NOMO-1 (cell line): ENCODE measurements around the gene SESN1.

Experiments
- DNase-seq, 2 experiments: peaks; one replicate each; lab custom pipeline; 2025; ENCODE audit not compliant: unreplicated experiment in 2 of 2; lab: John Stamatoyannopoulos, UW

SESN1 gene

DNA sequence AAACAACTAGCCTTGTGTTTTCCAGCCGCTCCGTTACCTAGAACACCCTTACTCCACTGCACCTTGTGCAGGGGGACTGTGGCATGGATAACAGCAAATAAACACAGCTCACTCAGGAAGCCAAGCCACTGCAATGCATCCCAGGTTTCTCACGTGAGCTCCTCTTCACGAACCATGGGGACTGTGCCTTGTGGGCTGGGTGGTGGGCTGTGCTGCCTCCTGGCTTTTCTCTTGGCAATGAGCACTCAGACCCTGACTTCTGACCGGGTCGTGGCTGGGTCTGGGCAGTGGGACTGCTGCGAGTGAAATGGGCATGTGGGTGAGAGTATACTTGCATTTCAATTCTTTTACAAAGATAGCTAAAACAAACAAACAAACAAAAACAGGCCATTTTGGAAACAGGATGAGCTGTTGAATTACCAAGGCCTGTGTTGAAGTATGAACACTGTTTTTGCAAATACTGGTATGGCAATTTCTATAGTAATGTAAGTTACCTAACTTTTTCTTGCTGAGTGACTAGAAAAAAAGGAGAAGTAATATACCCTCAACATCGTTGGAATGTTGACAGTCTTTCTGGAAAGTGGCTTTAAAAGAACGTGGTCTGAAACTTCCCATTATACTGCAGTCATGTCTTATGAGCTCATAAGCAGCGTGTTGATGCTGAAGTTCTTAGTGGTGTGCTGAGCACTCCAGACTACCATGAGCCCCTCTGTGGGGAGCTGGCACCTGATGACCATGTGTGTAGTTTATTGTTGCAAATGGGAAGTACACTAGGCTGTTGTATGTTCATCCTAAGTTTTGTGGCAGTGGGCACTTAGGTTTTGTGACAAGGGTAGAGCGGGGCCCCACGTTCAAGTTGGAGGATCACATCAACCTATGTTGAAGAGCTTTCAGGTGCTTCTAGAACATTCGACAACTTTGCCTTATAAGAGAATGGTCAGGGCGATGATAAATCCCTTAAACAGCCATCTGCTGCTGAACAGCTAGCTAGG lies 126.0 kb downstream of the SESN1 start:
- DNase-seq = peak; percentile 74 to 93

GRCh38 chr6:108966855-108967755 lies 127.5 kb downstream of the SESN1 start:
- DNase-seq = peak; percentile 95 to 98

DNA sequence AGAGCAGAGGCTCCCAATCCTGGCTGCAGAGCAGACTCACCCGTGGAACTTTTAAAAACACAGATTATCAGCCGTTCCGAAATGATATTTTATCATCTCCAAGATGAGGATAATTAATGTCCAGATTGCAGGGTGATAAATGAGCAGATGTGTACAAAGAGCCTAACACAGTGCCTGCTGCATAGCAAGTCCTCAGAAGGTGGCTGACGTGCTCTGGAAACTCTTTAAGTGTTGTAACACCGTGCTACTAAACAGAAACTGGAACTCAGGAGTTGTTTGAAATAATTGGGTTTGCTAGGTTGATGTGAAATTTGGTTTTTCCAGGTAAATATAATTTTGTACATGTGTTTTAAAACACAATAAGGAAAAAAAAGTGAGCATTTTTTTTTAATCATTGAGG lies 128.4 kb downstream of the SESN1 start:
- peak in 1 of 2 experiments; percentile 70 for DNase-seq

GRCh38 chr6:108961985-108962384 lies 132.7 kb downstream of the SESN1 start:
- no peak for DNase-seq

GRCh38 chr6:108961077-108961476 lies 133.6 kb downstream of the SESN1 start:
- no peak for DNase-seq

- no peak for DNase-seq
Measured at GRCh38 chr6:108960601-108961000, 134.0 kb downstream of the SESN1 start.

DNA sequence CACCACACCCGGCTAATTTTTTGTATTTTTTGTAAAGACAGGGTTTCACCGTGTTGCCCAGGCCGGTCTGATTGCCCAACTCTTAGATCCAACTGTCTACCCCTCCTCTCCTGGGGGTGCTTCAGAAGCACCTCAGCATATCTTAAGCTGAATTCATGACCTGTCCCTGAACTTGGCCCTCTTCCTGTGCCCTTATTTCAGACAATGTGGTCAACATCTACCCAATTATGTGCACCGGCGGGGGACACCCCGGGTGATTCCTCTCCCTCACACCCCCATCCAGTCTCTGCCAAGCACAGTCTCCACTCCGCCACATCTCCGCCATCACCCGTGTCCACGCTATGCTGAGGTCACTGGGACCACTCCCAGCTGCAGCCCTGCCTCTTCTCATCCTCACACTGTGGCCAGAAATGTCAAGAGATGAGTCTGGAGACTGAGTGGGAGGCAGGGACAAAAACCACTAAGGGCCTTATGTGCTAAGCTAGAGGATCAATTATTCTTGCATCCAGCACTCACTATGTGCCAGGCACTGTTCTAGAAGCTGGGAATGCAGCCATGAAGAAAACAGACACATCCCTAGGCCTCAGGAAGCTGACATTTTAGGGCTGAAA lies 134.6 kb downstream of the SESN1 start:
- DNase-seq = no peak

- DNase-seq = peak; percentile 32 to 42
Measured at GRCh38 chr6:108958900-108959770, 135.5 kb downstream of the SESN1 start.

DNA sequence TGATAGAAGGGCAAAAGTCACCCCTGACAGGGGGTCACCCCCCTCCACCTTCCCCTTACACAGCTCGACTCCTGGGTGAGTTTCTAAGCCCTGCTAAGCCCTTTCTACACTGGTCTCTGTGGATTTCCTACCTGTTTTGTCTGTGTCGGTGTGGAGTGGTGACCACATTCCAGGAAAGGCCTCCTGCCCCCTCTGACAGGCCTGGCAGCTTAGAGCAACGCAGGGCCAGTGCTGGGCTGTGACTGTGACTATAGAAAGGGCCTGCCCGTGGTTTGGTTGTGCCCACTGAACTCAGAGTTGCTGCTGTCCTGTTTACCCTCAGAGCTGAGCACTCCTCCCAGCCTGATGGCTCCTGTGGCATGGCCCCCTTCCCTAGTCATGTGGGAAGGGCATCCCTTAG lies 137.4 kb downstream of the SESN1 start:
- no peak for DNase-seq

DNA sequence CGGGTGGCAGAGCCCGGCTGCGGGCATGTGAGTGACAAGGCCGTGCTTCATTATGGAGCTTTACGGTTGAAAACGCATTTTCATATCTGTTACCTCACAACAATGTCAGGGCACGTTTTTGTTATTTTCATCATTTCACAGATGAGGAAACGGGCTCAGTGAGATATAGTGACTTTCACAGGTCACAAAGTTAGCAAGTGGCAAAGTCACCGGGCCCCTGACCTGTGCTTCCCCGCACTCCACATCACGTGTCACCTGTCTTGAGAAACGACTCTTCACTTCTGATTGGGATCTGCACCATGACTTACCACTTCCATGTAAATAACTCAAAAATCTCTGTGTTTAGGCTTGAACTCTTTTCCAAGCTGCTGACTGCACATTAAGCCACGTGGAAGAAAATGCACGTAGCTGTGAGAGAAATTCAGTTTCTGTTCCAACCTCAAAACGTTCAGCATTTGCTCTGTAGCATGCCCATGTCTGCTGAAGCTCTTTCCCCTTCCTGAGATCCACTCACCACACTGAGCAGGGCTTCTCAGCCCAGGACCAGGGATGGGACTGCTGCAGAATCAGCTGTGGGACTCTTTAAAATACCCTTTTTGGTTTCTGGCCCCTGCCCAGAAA lies 139.2 kb downstream of the SESN1 start:
- DNase-seq = no peak

DNA sequence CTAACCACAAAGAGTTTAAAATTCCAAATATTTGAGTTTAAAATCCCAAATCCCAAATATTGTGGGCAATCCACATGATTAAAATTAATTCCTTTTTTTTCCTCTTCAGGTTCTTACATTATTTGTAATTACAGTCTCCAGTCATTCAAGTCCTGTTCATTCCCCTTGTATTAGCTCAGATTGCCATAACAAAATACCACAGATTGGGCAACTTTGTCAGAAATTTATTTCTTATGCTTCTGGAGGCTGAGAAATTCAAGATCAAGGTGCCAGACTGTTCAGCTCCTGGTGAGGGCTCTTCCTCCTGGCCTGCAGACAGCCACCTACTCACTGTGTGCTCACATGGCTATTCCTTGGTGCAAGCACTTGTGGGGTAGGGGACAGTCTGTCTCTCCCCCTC lies 141.0 kb downstream of the SESN1 start:
- no peak for DNase-seq

DNA sequence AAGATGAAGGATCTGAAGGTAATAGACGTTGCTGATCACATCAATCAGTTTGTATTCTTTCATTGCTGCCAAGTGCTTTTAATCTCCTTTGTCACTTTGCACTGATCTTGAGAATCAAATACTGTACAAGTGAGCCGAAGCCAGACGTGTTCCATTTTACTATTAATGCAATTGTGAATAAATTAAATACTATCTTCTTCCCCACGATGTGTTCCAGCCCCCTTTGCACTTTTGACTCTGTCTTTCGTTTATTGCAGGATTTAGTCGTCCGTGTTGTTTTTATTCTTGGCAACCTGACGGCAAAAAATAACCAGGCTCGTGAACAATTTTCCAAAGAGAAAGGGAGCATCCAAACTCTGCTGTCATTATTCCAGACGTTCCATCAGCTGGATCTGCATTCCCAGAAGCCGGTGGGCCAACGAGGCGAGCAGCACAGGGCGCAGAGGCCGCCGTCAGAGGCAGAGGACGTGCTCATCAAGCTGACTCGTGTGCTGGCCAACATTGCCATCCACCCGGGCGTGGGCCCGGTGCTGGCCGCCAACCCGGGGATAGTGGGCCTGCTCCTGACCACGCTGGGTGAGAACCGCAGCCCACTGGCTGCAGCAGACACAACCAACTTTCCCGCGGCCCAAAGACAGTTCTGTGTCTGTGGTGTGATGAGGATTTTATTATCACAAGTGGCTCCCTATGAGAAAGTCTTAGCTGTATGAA lies 141.7 kb downstream of the SESN1 start:
- DNase-seq = no peak

GRCh38 chr6:108951351-108951953 lies 143.2 kb downstream of the SESN1 start:
- DNase-seq = no peak

GRCh38 chr6:108948181-108948661 lies 146.4 kb downstream of the SESN1 start:
- no peak for DNase-seq

DNA sequence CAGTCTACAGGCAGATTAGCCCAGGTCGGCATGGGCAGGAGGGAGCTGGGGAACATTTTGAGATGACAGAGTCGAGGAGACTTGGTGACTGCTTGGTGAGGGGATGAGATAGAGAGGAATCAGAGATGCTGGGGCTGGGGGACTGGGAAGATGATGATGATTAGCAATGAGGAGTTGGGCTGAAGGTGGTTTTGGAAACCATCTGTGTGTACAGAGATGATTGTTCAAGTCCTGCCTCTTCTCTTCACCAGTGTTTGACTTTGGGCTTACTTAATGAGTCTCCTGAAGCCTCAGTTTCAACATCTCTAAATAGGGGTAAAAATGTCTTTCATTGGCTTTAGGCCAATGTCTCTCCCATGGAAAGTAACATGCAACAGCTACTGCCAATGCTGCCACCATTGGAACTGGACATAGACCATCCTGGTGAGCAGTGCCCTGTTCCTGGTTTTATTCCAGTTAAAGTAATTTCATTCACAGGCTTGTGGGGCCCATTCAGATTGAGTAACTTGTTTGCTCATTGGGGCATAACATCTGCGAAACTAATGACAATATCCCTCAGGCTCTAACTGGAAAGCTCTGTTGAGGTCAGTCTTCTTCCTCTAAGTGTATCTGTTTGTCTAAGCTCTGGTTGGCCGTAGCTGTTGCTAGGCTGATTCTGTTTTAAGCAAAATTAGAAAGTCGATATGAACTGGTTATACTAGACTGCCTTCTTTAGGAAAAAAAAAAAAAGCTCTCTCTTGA lies 147.4 kb downstream of the SESN1 start:
- peak; percentile 22 to 38 for DNase-seq

DNA sequence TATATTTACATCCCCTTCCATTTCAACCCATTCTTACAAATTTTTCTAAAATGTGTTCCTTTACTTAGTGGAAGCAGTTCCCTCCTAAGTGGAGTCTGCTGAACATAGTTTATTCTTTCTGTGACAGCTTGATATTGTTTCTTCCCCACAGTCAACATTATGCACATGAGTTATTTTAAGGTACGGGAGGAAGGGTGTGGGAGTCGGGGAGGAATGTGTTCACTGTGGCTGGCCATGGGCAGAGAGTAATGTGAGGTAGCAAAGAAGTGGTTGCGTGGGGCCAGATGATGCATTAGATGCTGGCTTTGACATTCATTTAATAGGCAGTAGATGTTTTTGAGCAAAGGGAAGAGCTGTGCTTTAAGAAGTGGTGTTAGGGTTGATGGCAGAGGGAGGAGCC lies 148.0 kb downstream of the SESN1 start:
- DNase-seq = no peak

DNA sequence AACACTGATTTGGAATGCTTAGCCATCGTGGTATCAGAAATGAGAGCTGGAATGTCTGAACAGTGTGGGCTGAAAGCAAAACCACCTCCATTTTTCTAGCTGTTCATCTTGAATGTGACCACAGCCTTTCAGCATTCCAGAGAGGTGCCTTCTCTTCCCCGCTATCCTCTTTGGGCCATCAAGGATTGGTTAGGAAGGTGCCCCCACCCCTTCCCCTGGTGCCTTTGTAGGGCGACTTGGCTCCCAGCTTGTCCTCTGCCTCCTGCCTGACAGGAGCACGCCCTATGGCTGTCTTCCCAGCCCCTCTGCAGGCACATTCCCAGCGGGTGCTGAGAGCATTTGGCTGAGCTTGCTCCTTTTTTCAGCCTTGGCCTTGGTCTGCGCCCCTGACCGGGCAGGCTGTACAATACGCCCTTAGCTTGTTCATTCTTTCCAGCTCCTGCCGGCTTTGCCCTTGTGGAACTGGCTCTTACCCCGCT lies 148.9 kb downstream of the SESN1 start:
- no peak for DNase-seq
